PC-9 (cell line): ENCODE data around the gene F2. TPM values are rescaled to one million over a fixed set of nuclear protein-coding genes. Genes with fewer than 3 reads are reported as not detected.

ENCODE experiments used
- BruUV-seq: library from RNA; stranded (reverse); fragments of 400-500 nt; replicated peaks from 2 replicates; lab custom pipeline; 2021; lab: Mats Ljungman, UMichigan
- CTCF ChIA-PET: fragments of 300-600 bp; sonication (Branson Sonifier 250); formaldehyde crosslinking; loops from one replicate; lab custom pipeline; 2022; ENCODE audit warnings: antibody characterized with exemption; lab: Charles Lee
- POLR2A ChIA-PET: fragments of 300-600 bp; sonication (Branson Sonifier 250); formaldehyde crosslinking; loops from one replicate; lab custom pipeline; 2022; ENCODE audit warnings: antibody characterized with exemption; ENCODE audit not compliant: unreplicated experiment; lab: Charles Lee
- DNase-seq, 2 experiments: peaks; one replicate each; pipeline versions ENCODE4 v3.0.0 to v3.0.0-alpha.2; 2015 to 2022; ENCODE audit warnings: mixed read lengths in 1 of 2
- H2AFZ ChIP-seq: fragments of 200-600 bp; sonication (generic); 2 replicates; pipeline ENCODE4 v1.8.1; 2017; ENCODE audit warnings: antibody characterized with exemption
- H3F3A ChIP-seq: fragments of 200-600 bp; sonication (generic); 2 replicates; pipeline ENCODE4 v1.8.1; 2017; ENCODE audit warnings: antibody characterized with exemption, mild to moderate bottlenecking, low read depth; ENCODE audit not compliant: insufficient read depth
- H3K27ac ChIP-seq: fragments of 200-600 bp; sonication (generic); 2 replicates; pipeline ENCODE4 v1.6.1; 2016; ENCODE audit warnings: mixed run types
- H3K27me3 ChIP-seq: fragments of 200-600 bp; sonication (generic); 2 replicates; pipeline ENCODE4 v1.6.1; 2016; ENCODE audit warnings: low read depth, mixed run types; ENCODE audit not compliant: insufficient read depth
- H3K36me3 ChIP-seq: fragments of 200-600 bp; sonication (generic); 2 replicates; pipeline ENCODE4 v1.6.1; 2016; ENCODE audit warnings: low read depth, mixed run types
- H3K4me1 ChIP-seq: fragments of 200-600 bp; sonication (generic); replicated peaks from 2 replicates; pipeline ENCODE4 v1.6.1; 2016; ENCODE audit warnings: mixed run types; ENCODE audit not compliant: insufficient read depth
- H3K4me2 ChIP-seq: fragments of 200-600 bp; sonication (generic); 2 replicates; pipeline ENCODE4 v1.6.1; 2017; ENCODE audit warnings: mixed run types
- H3K4me3 ChIP-seq: fragments of 200-600 bp; sonication (generic); 2 replicates; pipeline ENCODE4 v1.6.1; 2016; ENCODE audit warnings: mixed run types
- H3K79me2 ChIP-seq: fragments of 200-600 bp; sonication (generic); 2 replicates; pipeline ENCODE4 v1.6.1; 2017; ENCODE audit warnings: low read depth, mixed run types
- H3K9me2 ChIP-seq: fragments of 200-600 bp; sonication (generic); 2 replicates; pipeline ENCODE4 v1.8.1; 2017; ENCODE audit warnings: mild to moderate bottlenecking; ENCODE audit not compliant: insufficient read depth
- H3K9me3 ChIP-seq: fragments of 200-600 bp; sonication (generic); 2 replicates; pipeline ENCODE4 v1.8.1; 2016; ENCODE audit warnings: low read depth; ENCODE audit not compliant: insufficient read depth
- H4K20me1 ChIP-seq: fragments of 200-600 bp; sonication (generic); 2 replicates; pipeline ENCODE4 v1.8.1; 2017; ENCODE audit not compliant: insufficient read depth
- EZH2 ChIP-seq: fragments of 200-600 bp; sonication (generic); IDR thresholded peaks from 2 replicates; pipeline ENCODE4 v1.8.0; 2017; ENCODE audit warnings: antibody characterized with exemption, low read depth
- intact Hi-C: fragments of 100-400 bp; cut with micrococcal nuclease; formaldehyde crosslinking; loops from one replicate; pipeline ENCODE4 v1.10.0; 2022; ENCODE audit not compliant: unreplicated experiment
- total RNA-seq: library from RNA; stranded (reverse); gene quantifications from 2 replicates; pipeline ENCODE4 v1.2.3, GENCODE V29; 2021
- TF ChIP-seq, protein P1 (sequence below): fragments of 200-600 bp; sonication (generic); conservative IDR thresholded peaks from 2 replicates; pipeline ENCODE4 v1.6.1; 2017; ENCODE audit warnings: mixed run types, antibody characterized with exemption, mild to moderate bottlenecking, moderate library complexity

Gene F2
- total RNA-seq, 1 experiment from 2014 or later, result not detected

DNA sequence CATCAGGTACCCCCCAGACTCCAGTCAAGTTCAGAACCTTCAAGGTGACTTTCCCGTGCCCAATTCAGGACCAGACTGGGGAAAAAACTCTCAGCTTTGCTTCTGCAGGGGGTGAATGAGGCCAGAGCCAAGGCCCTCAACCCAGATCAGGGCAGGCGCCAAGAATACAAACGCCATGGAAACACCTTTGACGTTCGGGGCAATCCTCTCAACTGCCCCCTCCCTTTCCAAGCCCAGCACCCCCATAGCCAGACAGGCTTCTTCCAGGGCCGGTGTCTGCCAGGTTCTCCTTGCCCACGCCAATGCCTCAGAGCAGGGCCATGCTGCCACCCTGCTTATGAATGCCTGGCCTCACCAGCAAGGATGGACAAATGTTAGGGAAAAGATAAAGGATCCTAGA is 24.4 kb upstream of the F2 start:
- ChIA-PET POLR2A (no interaction called here), CTCF (no interaction called here)
- DNase-seq, result no peak

DNA sequence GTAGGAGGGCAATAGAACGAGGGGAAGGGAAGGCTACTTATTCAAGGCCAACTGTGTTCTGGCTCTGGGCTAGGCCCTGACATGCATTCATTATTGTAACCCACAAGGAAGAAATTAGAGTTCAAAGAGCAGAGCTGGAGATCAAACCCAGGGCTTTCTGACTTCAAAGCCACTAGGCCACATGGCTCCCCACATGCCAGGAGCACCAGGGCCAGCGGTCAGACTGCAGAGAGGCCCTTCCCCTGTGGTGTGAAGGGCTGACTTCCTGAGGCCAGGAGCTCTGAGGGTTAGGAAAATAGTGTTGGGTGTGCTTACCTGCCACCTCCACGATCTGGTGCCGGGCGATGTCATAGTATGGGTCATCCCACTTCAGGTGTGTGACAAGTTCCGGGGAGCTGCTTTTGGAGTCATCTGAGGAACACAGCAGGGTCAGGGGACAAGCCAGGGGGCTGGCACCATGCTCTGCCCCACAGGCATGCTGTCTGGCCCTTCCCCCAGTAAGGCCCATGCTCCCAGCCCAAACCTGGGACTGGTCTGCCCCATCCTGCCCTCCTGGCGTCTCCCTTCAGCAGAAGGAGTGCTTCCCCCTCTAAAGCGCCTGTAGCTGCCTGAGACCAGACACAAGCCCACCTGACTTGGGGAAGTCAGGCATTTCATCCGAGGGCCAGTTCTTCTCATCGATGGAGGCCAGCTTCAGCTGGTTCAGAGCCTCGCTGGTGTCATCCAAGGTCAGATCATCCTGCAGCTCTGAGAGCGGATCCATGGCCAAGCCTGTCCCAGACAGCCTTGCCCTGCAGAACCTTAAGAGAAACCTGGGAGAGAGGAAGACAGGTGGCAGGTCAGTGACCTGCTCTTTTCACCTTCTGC is 23.4 kb upstream of the F2 start:
- H3F3A ChIP-seq, result peaks cover 6% of the 10 kb centered on the region; the same call in 1 of the 2 replicates
- no peak overlapping the region for H3K27ac ChIP-seq
- no peaks in the 10 kb centered on the region for H3K9me3 ChIP-seq
- no peaks in the 10 kb centered on the region for H3K4me1 ChIP-seq
- no peaks in the 10 kb centered on the region for H3K9me2 ChIP-seq
- peaks cover 3% of the 10 kb centered on the region; the same call in 1 of the 2 replicates for H4K20me1 ChIP-seq
- POLR2A ChIA-PET, result interaction anchor here (0.5 kb wide), 1 partner anchor 42 kb away, joined by 9 read pairs; no protein-coding TSS in a partner anchor
- DNase-seq, result no peak
- no TSS peak for BruUV-seq
- CTCF ChIA-PET, result no interaction called here
- intact Hi-C loops, result no loop called here
- TF ChIP-seq, protein P1, sequence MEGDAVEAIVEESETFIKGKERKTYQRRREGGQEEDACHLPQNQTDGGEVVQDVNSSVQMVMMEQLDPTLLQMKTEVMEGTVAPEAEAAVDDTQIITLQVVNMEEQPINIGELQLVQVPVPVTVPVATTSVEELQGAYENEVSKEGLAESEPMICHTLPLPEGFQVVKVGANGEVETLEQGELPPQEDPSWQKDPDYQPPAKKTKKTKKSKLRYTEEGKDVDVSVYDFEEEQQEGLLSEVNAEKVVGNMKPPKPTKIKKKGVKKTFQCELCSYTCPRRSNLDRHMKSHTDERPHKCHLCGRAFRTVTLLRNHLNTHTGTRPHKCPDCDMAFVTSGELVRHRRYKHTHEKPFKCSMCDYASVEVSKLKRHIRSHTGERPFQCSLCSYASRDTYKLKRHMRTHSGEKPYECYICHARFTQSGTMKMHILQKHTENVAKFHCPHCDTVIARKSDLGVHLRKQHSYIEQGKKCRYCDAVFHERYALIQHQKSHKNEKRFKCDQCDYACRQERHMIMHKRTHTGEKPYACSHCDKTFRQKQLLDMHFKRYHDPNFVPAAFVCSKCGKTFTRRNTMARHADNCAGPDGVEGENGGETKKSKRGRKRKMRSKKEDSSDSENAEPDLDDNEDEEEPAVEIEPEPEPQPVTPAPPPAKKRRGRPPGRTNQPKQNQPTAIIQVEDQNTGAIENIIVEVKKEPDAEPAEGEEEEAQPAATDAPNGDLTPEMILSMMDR, result no peak
- no peak for TF ChIP-seq EZH2
- H3K36me3 ChIP-seq, result no peaks in the 10 kb centered on the region
- no peak overlapping the region for H3K4me3 ChIP-seq
- no peak overlapping the region for H3K4me2 ChIP-seq
- peaks cover 19% of the 10 kb centered on the region for H3K79me2 ChIP-seq
- no peaks in the 10 kb centered on the region for H3K27me3 ChIP-seq
- H2AFZ ChIP-seq, result no peak overlapping the region

More for the DNA sequence above, 24.4 kb upstream of the F2 start:
- Histone ChIP-seq H3K4me3 (no peak overlapping the region), H3K36me3 (no peaks in the 10 kb centered on the region), H3K9me3 (no peaks in the 10 kb centered on the region), H4K20me1 (peaks cover 3% of the 10 kb centered on the region; the same call in 1 of the 2 replicates), H3F3A (peaks cover under 1% of the 10 kb centered on the region; the same call in 1 of the 2 replicates), H3K9me2 (no peaks in the 10 kb centered on the region), H3K4me2 (no peak overlapping the region), H2AFZ (no peak overlapping the region), H3K27ac (no peak overlapping the region), H3K27me3 (no peaks in the 10 kb centered on the region), H3K79me2 (peaks cover 15% of the 10 kb centered on the region), H3K4me1 (no peaks in the 10 kb centered on the region)
- intact Hi-C loops, result no loop called here
- TF ChIP-seq, protein P1, result no peak
- TF ChIP-seq EZH2, result no peak
- no TSS peak for BruUV-seq

DNA sequence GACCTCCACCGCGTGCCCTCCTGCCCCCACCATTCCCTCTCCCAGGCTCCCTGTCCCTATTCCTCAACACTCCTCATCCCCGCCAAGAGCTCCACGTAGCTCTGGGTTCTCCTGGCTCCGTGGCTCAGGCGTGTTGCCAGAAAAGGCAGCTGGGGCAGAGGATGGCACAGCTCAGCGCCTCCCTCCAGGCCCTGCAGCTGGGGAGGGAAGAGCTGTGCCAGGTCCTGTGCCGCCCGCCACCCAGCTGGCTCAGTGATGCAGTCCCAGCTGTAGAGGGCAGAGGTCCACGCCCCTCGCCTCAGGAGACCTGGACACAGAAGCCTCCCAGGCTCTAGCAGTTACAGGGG is 22.8 kb upstream of the F2 start:
- Histone ChIP-seq H3K27me3 (no peaks in the 10 kb centered on the region), H3K9me3 (no peaks in the 10 kb centered on the region), H3K79me2 (peaks cover 22% of the 10 kb centered on the region), H3F3A (peaks cover 6% of the 10 kb centered on the region; the same call in 1 of the 2 replicates), H3K4me2 (no peak overlapping the region), H3K27ac (no peak overlapping the region), H4K20me1 (peaks cover 3% of the 10 kb centered on the region; the same call in 1 of the 2 replicates), H3K9me2 (no peaks in the 10 kb centered on the region), H3K4me1 (no peaks in the 10 kb centered on the region), H3K36me3 (no peaks in the 10 kb centered on the region), H3K4me3 (no peak overlapping the region), H2AFZ (no peak overlapping the region)
- no TSS peak for BruUV-seq
- intact Hi-C loops, result no loop called here
- POLR2A ChIA-PET, result interaction anchor here (0.6 kb wide), 1 partner anchor 54 kb away, joined by 15 read pairs; no protein-coding TSS in a partner anchor
- no peak for DNase-seq
- CTCF ChIA-PET, result no interaction called here
- TF ChIP-seq EZH2, result no peak
- TF ChIP-seq, protein P1, result no peak
